Vagina (tissue), 2 donors: Measurements from ENCODE around the gene TTC28.

ENCODE experiments used
- CTCF ChIP-seq, 3 experiments: fragments of 450-650 bp in 2 of 3; fragments of 200-600 bp in 1 of 3; sonication (generic) in 1 of 3; IDR thresholded peaks; one replicate each; pipeline ENCODE4 v1.5.1; 2017 to 2019; ENCODE audit warnings: antibody characterized with exemption in 3 of 3, mild to moderate bottlenecking in 2 of 3, moderate library complexity in 2 of 3
- POLR2AphosphoS5 ChIP-seq, 2 donors: sonication (generic); formaldehyde crosslinking; IDR thresholded peaks; one replicate each; pipeline ENCODE4 v1.9.0; 2017; ENCODE audit warnings: antibody characterized with exemption in 2 of 2, mild to moderate bottlenecking in 2 of 2, low read depth in 1 of 2; ENCODE audit not compliant: insufficient read depth in 1 of 2

DNA sequence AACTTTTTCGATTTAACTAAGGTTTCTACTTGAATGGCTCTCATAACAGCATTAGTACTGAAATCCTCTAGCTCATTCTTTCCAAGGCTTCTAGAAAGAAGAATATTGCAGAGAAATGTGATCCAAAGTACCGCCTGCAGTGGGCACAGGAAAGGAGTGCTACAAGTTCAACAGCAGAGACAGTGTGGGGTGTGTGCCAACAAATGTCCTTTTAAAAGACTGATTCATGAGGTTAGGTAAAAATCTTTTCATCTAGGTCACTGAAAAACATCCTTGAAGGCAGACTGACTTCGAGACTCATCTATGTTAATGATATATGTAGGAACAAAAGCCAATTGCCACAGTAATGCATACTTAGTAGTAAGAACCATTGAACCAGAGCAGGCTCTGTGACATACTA lies 411.5 kb downstream of the TTC28 start:
- TF ChIP-seq CTCF (IDR thresholded peaks at IDR 0.05) (no peak), POLR2AphosphoS5 (IDR thresholded peaks at IDR 0.05; ENCODE audit: insufficient read depth in 1 of 2, low read depth in 1 of 2) (no peak)
